ENCODE data around the gene ENTPD1. TPM values are rescaled to one million over a fixed set of nuclear protein-coding genes. Genes with fewer than 3 reads are reported as not detected.
"Not testable (repeated sequence)": the region's sequence is repeated elsewhere in the genome, so short reads cannot be mapped to it uniquely, and the experiment has no call there.

ENTPD1 gene
- total RNA-seq, 1 experiment from 2014 or later = 0.37 TPM

DNA sequence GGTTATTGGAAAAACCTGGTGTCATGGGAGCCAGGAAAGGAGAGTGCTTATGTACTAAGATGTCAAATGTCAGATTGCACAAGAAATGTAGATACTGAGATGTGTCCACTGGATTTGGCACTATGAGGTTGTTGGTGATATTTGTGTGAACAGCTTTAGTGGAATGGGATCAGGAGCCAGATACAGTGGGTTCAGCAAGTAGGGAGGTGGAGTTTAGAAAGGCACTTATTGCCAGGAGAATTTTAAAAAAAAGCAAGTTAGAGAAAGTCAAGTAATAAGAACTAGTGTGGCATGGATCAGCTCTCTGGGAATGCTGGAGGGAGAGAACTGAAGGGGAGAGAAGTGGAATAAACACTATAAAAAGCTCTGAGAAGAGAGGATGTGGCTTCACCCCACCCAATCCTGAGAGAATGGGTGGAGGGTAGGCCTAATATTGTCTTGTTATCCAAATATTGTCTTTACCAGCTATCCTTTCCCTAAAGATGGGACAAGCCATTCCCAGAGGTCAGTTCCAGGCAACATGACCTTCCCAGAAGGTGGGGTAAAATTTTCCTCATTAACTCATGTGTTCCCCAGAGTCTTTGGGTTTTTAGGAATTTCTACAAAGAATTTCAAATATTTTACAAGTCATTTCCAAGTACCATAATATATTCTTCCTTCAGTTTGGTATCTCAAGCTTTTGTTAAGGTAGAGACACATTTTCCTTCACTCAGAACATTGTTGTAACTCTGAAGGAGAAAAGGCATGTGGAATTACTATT is 42.3 kb downstream of the ENTPD1 start:
- ATAC-seq = no peak
- H3K4me2 ChIP-seq (ENCODE audit: low read length) = no peak overlapping the region
- H3K9ac ChIP-seq (ENCODE audit: low read length) = no peak overlapping the region
- H3K36me3 ChIP-seq (ENCODE audit: control insufficient read depth in 1 of 2, insufficient read depth in 2 of 2, low read length in 2 of 2) = no peaks in the 10 kb centered on the region
- H4K20me1 ChIP-seq (ENCODE audit: insufficient read depth) = no peaks in the 10 kb centered on the region
- H3K27me3 ChIP-seq (ENCODE audit: insufficient read depth, low read length) = no peaks in the 10 kb centered on the region
- no peaks in the 10 kb centered on the region for H3K4me1 ChIP-seq (ENCODE audit: control insufficient read depth in 1 of 2, insufficient read depth in 2 of 2, low read length in 2 of 2)
- H3K4me3 ChIP-seq (replicated peaks in 1 of 2; ENCODE audit: low read depth in 1 of 2, low read length in 2 of 2) = no peak overlapping the region
- DNase-seq (ENCODE audit: low read depth, low spot score) = no peak
- ChIA-PET CTCF (no interaction called here), RAD21 (ENCODE audit: low non-redundant PET in 1 of 2, low total read pairs in 2 of 2, uncharacterized antibody in 2 of 2, unreplicated experiment in 2 of 2) (no interaction called here), POLR2A (no interaction called here)
- no peak for TF ChIP-seq SP1 (IDR thresholded peaks at IDR 0.05; ENCODE audit: low read depth)
- TF ChIP-seq CBX3 (IDR thresholded peaks at IDR 0.05; ENCODE audit: low read depth) = no peak
- no peak for TF ChIP-seq POLR2AphosphoS5 (IDR thresholded peaks at IDR 0.05; ENCODE audit: low read depth, low read length)
- TF ChIP-seq CTCF (IDR thresholded peaks at IDR 0.05 in 2 of 3, conservative IDR thresholded peaks at IDR 0.05 in 1 of 3; ENCODE audit: borderline replicate concordance in 1 of 3, insufficient read depth in 1 of 3, low read depth in 2 of 3, low read length in 2 of 3) = no peak
- TF ChIP-seq, protein P1, sequence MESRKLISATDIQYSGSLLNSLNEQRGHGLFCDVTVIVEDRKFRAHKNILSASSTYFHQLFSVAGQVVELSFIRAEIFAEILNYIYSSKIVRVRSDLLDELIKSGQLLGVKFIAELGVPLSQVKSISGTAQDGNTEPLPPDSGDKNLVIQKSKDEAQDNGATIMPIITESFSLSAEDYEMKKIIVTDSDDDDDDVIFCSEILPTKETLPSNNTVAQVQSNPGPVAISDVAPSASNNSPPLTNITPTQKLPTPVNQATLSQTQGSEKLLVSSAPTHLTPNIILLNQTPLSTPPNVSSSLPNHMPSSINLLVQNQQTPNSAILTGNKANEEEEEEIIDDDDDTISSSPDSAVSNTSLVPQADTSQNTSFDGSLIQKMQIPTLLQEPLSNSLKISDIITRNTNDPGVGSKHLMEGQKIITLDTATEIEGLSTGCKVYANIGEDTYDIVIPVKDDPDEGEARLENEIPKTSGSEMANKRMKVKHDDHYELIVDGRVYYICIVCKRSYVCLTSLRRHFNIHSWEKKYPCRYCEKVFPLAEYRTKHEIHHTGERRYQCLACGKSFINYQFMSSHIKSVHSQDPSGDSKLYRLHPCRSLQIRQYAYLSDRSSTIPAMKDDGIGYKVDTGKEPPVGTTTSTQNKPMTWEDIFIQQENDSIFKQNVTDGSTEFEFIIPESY (IDR thresholded peaks at IDR 0.05; ENCODE audit: extremely low read depth, insufficient replicate concordance, low read length) = no peak
- no peak for TF ChIP-seq EGR1 (IDR thresholded peaks at IDR 0.05; ENCODE audit: low read depth)
- TF ChIP-seq MAX (IDR thresholded peaks at IDR 0.05) = no peak
- no peak for TF ChIP-seq FOSL1 (IDR thresholded peaks at IDR 0.05; ENCODE audit: low read depth)
- TF ChIP-seq RAD21 (IDR thresholded peaks at IDR 0.05; ENCODE audit: low read depth) = no peak
- no peak for TF ChIP-seq CEBPB (IDR thresholded peaks at IDR 0.05; ENCODE audit: low read depth)
- TF ChIP-seq ZNF274 (IDR thresholded peaks at IDR 0.05; ENCODE audit: low read depth, low read length) = no peak
- no peak for TF ChIP-seq JUND (IDR thresholded peaks at IDR 0.05)
- TF ChIP-seq, protein P2, sequence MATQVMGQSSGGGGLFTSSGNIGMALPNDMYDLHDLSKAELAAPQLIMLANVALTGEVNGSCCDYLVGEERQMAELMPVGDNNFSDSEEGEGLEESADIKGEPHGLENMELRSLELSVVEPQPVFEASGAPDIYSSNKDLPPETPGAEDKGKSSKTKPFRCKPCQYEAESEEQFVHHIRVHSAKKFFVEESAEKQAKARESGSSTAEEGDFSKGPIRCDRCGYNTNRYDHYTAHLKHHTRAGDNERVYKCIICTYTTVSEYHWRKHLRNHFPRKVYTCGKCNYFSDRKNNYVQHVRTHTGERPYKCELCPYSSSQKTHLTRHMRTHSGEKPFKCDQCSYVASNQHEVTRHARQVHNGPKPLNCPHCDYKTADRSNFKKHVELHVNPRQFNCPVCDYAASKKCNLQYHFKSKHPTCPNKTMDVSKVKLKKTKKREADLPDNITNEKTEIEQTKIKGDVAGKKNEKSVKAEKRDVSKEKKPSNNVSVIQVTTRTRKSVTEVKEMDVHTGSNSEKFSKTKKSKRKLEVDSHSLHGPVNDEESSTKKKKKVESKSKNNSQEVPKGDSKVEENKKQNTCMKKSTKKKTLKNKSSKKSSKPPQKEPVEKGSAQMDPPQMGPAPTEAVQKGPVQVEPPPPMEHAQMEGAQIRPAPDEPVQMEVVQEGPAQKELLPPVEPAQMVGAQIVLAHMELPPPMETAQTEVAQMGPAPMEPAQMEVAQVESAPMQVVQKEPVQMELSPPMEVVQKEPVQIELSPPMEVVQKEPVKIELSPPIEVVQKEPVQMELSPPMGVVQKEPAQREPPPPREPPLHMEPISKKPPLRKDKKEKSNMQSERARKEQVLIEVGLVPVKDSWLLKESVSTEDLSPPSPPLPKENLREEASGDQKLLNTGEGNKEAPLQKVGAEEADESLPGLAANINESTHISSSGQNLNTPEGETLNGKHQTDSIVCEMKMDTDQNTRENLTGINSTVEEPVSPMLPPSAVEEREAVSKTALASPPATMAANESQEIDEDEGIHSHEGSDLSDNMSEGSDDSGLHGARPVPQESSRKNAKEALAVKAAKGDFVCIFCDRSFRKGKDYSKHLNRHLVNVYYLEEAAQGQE (IDR thresholded peaks at IDR 0.05; ENCODE audit: low read depth) = no peak
- H3K27ac ChIP-seq (ENCODE audit: low read depth, low read length) = no peak overlapping the region
- no peaks in the 10 kb centered on the region for H3K79me2 ChIP-seq (ENCODE audit: insufficient read depth, low read length)
- H3K9me3 ChIP-seq (ENCODE audit: control insufficient read depth in 1 of 2, insufficient read depth in 1 of 2, low read depth in 1 of 2, low read length in 2 of 2) = no peaks in the 10 kb centered on the region
- intact Hi-C loops (cut with micrococcal nuclease) = no loop called here
- BruUV-seq (replicated peaks) = no TSS peak
- no peaks in the 10 kb centered on the region for H3K9me2 ChIP-seq (ENCODE audit: insufficient read depth)
- no peak overlapping the region for H2AFZ ChIP-seq (ENCODE audit: low read depth, low read length, poor library complexity, severe bottlenecking)

DNA sequence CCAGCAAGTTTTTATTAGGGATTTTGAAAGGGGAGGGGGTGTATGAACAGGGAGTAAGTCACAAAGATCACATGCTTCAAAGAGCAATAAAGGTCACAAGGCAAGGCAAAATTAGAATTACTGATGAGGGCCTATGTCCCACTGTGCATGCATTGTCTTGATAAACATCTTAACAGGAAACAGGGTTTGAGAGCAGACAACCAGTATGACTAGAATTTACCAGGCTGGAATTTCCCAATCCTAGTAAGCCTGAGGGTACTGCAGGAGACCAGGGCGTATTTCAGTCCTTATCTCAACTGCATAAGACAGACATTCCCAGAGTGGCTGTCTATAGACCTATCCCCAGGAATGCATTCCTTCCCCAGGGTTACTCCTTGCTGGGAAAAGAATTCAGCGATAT is 44.3 kb downstream of the ENTPD1 start:
- ATAC-seq; H3K27me3 ChIP-seq (ENCODE audit: insufficient read depth, low read length); H3K9me2 ChIP-seq (ENCODE audit: insufficient read depth); DNase-seq (ENCODE audit: low read depth, low spot score); H3K4me1 ChIP-seq (ENCODE audit: control insufficient read depth in 1 of 2, insufficient read depth in 2 of 2, low read length in 2 of 2); H3K36me3 ChIP-seq (ENCODE audit: control insufficient read depth in 1 of 2, insufficient read depth in 2 of 2, low read length in 2 of 2); H3K27ac ChIP-seq (ENCODE audit: low read depth, low read length); RAD21 ChIA-PET (ENCODE audit: low non-redundant PET in 1 of 2, low total read pairs in 2 of 2, uncharacterized antibody in 2 of 2, unreplicated experiment in 2 of 2); H3K4me3 ChIP-seq (replicated peaks in 1 of 2; ENCODE audit: low read depth in 1 of 2, low read length in 2 of 2); H3K4me2 ChIP-seq (ENCODE audit: low read length); H4K20me1 ChIP-seq (ENCODE audit: insufficient read depth); H3K79me2 ChIP-seq (ENCODE audit: insufficient read depth, low read length); BruUV-seq (replicated peaks); CTCF ChIA-PET; H3K9me3 ChIP-seq (ENCODE audit: control insufficient read depth in 1 of 2, insufficient read depth in 1 of 2, low read depth in 1 of 2, low read length in 2 of 2); POLR2A ChIA-PET; H2AFZ ChIP-seq (ENCODE audit: low read depth, low read length, poor library complexity, severe bottlenecking); intact Hi-C loops (cut with micrococcal nuclease); H3K9ac ChIP-seq (ENCODE audit: low read length): not testable (repeated sequence)
